ENCODE measurements around the gene AMPD2. TPM values are rescaled to one million over a fixed set of nuclear protein-coding genes. Genes with fewer than 3 reads are reported as not detected.
A peak's percentile ranks its signal among the peaks of the same experiment; 100 is the strongest.

The AMPD2 gene
- total RNA-seq, 4 donors from 2014 or later: 23.7 to 38.8 (median 33.2) TPM

- H3K27ac ChIP-seq (replicated peaks in 1 of 4): peak overlapping the region in 2 of 4 donors; percentile 38 to 39
- no peak overlapping the region for H3K4me3 ChIP-seq
These were observed 3.2 kb upstream of the AMPD2 start for GRCh38 chr1:109616391-109616790.

GRCh38 chr1:109617291-109617801 is 2.3 kb upstream of the AMPD2 start:
- no peaks in the 10 kb centered on the region for H3K9me3 ChIP-seq
- peak; percentile 88 for DNase-seq (ENCODE audit: extremely low spot score)
- intact Hi-C loops (cut with DNase I): no loop called here
- TF ChIP-seq CTCF (IDR thresholded peaks at IDR 0.05) (no peak), POLR2A (IDR thresholded peaks at IDR 0.05; ENCODE audit: low read depth) (no peak), POLR2AphosphoS5 (IDR thresholded peaks at IDR 0.05) (no peak), EP300 (IDR thresholded peaks at IDR 0.05) (no peak)
- H3K4me3 ChIP-seq: no peak overlapping the region
- no peaks in the 10 kb centered on the region for H3K36me3 ChIP-seq
- peak overlapping the region in 2 of 4 donors; percentile 31 to 39 for H3K27ac ChIP-seq (replicated peaks in 1 of 4)
- 28% methylated on average over 3 of the region's 3 CpGs for WGBS
- no peaks in the 10 kb centered on the region for H3K27me3 ChIP-seq
- H3K4me1 ChIP-seq: peaks cover 25 to 34% (median 33%) of the 10 kb centered on the region in 4 donors

More at GRCh38 chr1:109616391-109616790, 3.2 kb upstream of the AMPD2 start:
- no peak for DNase-seq (ENCODE audit: extremely low spot score)
- intact Hi-C loops (cut with DNase I): no loop called here
- TF ChIP-seq CTCF (IDR thresholded peaks at IDR 0.05) (no peak), POLR2AphosphoS5 (IDR thresholded peaks at IDR 0.05) (no peak), POLR2A (IDR thresholded peaks at IDR 0.05; ENCODE audit: low read depth) (no peak), EP300 (IDR thresholded peaks at IDR 0.05) (no peak)
- 71% methylated on average over 3 of the region's 3 CpGs for WGBS
- Histone ChIP-seq H3K36me3 (no peaks in the 10 kb centered on the region), H3K27me3 (no peaks in the 10 kb centered on the region), H3K9me3 (no peaks in the 10 kb centered on the region), H3K4me1 (peaks cover 20 to 25% (median 23%) of the 10 kb centered on the region in 4 donors)

- intact Hi-C loops (cut with DNase I): no loop called here
- Histone ChIP-seq H3K27ac (replicated peaks in 1 of 4) (peak overlapping the region in 3 of 4 donors; percentile 75 to 82 (median 77)), H3K36me3 (no peaks in the 10 kb centered on the region), H3K27me3 (no peaks in the 10 kb centered on the region), H3K4me3 (peak overlapping the region; percentile 58 to 72 (median 64)), H3K9me3 (no peaks in the 10 kb centered on the region), H3K4me1 (peaks cover 26 to 50% (median 49%) of the 10 kb centered on the region in 4 donors)
- TF ChIP-seq CTCF (IDR thresholded peaks at IDR 0.05): no peak
- TF ChIP-seq POLR2AphosphoS5 (IDR thresholded peaks at IDR 0.05): no peak
- no peak for TF ChIP-seq EP300 (IDR thresholded peaks at IDR 0.05)
- TF ChIP-seq POLR2A (IDR thresholded peaks at IDR 0.05; ENCODE audit: low read depth): no peak
- no peak for DNase-seq (ENCODE audit: extremely low spot score)
- WGBS: 44% methylated on average over 9 of the region's 9 CpGs
These were observed 719 bp upstream of the AMPD2 start for GRCh38 chr1:109618661-109619575.

DNA sequence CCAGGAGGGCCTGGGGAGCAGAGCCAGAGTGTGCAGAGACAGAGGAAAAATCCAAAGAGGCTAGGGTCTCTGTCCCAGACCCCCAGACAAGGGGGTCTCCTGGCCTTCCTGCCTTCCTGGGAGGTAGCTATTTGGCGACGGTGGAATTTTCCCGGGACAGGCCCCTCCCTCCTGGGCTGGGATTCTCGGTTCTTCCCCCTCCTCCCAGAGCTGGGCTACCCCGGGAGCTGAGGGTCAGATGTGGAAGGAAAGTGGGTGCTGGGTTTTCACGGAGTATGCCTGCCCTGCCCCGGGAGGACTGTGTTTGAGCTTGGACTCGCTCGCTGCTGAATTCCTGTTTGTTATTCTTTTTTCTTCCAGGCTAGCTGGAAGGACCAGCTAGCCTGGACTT is 759 bp downstream of the AMPD2 start:
- Histone ChIP-seq H3K27ac (replicated peaks in 1 of 4) (peak overlapping the region; percentile 75 to 86 (median 80)), H3K4me1 (peaks cover 34 to 64% (median 63%) of the 10 kb centered on the region in 4 donors), H3K27me3 (no peaks in the 10 kb centered on the region), H3K4me3 (peak overlapping the region; percentile 58 to 72 (median 64)), H3K9me3 (no peaks in the 10 kb centered on the region), H3K36me3 (no peaks in the 10 kb centered on the region)
- intact Hi-C loops (cut with DNase I): loop anchor here (2.0 kb wide), 1 partner anchor 72 kb away; the partner anchor contains the start of gene GNAI3
- no peak for DNase-seq (ENCODE audit: extremely low spot score)
- TF ChIP-seq POLR2A (IDR thresholded peaks at IDR 0.05; ENCODE audit: low read depth) (no peak), CTCF (IDR thresholded peaks at IDR 0.05) (no peak), POLR2AphosphoS5 (IDR thresholded peaks at IDR 0.05) (no peak), EP300 (IDR thresholded peaks at IDR 0.05) (no peak)
- 0% methylated on average over 6 of the region's 9 CpGs for WGBS
